ENCODE measurements around the gene EHD4.

GRCh38 chr15:41932101-41932500 lies 40.3 kb downstream of the EHD4 start:
- no peak for TF ChIP-seq POLR2A (IDR thresholded peaks at IDR 0.05)
- TF ChIP-seq, protein P1, sequence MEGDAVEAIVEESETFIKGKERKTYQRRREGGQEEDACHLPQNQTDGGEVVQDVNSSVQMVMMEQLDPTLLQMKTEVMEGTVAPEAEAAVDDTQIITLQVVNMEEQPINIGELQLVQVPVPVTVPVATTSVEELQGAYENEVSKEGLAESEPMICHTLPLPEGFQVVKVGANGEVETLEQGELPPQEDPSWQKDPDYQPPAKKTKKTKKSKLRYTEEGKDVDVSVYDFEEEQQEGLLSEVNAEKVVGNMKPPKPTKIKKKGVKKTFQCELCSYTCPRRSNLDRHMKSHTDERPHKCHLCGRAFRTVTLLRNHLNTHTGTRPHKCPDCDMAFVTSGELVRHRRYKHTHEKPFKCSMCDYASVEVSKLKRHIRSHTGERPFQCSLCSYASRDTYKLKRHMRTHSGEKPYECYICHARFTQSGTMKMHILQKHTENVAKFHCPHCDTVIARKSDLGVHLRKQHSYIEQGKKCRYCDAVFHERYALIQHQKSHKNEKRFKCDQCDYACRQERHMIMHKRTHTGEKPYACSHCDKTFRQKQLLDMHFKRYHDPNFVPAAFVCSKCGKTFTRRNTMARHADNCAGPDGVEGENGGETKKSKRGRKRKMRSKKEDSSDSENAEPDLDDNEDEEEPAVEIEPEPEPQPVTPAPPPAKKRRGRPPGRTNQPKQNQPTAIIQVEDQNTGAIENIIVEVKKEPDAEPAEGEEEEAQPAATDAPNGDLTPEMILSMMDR (IDR thresholded peaks at IDR 0.05) = no peak

All from body of pancreas (tissue), 4 donors.